HG02973 (cell line): ENCODE results near the gene PDE1C.
A peak's percentile ranks its signal among the peaks of the same experiment; 100 is the strongest.

Source experiments
- ATAC-seq: cut with Tn5 transposase; IDR thresholded peaks from one replicate; pipeline ENCODE4 v1.9.1; 2021; ENCODE audit warnings: moderate library complexity; ENCODE audit not compliant: unreplicated experiment

The PDE1C gene

GRCh38 chr7:31899356-31899927 lies 170.8 kb downstream of the PDE1C start:
- no peak for ATAC-seq

DNA sequence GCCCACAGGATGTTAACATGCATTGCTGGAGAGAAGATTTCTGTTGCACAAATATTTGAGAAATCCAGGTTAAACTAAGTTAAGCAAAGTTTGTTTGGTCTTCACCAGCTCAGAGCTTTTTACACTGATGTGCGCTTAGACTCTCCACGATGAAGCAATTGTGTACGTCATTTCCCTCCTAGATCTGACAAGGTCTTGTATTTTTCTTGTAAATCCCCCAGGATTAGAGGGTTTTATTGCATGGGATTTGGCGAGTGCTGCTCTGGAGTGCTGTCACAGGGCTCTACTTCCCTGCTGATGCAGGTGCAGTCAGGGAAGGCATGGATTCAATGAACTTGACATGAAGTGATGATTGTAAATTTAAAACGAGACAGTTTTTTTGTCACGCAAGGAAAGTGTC lies 173.3 kb downstream of the PDE1C start:
- ATAC-seq = no peak

- ATAC-seq = no peak
Measured at GRCh38 chr7:31894308-31894707, 175.9 kb downstream of the PDE1C start.

GRCh38 chr7:31893365-31893764 lies 176.8 kb downstream of the PDE1C start:
- ATAC-seq = peak; percentile 36

GRCh38 chr7:31892099-31892829 lies 177.9 kb downstream of the PDE1C start:
- ATAC-seq = peak; percentile 84

DNA sequence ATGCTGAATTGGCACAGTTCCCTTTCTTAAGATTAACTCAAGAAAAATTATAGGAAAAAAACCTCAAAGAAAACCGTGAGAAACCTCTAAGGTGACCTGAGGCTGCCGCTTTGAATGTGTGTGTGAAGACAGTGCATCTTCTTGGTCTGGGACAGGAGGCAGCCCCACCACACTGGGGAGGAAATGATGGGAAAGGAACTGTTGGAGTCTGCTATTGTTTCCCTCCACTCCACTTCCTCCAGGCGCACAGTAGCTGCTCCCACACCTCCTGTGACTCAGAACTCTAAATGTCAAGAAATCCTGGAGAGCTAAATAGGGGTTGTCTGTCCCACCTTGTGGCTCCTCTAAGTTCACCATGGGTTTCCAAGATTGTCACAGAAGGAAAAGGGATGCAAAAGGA lies 179.4 kb downstream of the PDE1C start:
- ATAC-seq = no peak

DNA sequence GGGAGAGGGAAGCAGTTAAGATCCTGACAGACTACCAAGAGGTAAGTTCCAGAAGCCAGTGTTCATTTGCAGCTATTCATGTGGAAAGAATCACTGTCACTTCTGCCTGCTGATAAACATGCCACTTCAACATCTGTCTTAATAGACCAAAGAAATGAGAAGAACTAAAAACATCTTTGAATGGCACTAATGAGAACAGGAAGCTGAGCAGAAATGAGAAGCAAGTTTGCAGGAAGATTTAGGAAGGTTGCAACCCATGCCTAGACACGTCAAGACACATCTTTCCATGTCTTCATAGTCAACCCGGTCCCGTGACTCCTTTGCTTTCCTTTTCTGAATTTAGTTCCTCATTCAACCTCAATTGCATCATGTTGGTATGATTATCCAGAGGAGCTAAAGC lies 180.0 kb downstream of the PDE1C start:
- ATAC-seq = no peak

DNA sequence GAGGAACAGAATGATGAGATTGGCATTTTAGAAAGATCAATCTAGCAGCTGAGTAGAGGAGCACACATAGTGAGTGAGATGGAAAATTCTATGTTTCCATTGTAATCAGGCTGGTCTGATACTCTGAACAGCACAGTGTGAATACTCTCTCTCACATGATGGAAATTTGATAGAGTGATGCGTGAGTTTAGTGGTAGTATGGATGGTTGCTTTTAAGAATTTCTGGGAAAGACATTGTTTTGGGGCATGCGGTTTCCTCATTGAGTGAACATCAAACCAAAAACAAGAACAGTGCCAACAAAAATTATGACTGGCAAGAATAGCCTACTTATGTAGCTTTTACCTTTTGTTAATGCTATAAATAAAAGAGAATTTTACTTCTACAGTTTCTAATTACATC lies 183.2 kb downstream of the PDE1C start:
- ATAC-seq = no peak

DNA sequence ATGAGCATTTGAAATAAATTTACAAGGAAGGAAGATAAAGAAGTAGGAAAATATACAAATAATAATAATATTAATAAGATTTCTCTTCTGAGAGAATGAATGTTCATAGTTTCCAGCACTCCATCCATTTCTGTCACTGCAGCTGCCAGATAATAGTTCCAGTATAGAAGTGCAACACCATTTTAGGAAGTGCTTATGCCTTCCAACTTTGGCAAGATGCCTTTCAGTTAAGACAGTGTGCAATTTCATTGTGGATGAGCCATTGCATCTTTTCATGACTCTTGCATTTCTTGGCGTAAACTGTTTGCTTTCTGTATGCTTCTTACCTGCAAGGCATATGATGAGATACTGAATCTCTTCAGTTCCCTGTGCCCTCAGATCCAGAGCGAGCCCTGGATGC lies 185.0 kb downstream of the PDE1C start:
- no peak for ATAC-seq

- ATAC-seq = peak; percentile 92
Measured at GRCh38 chr7:31883761-31884164, 186.4 kb downstream of the PDE1C start.

DNA sequence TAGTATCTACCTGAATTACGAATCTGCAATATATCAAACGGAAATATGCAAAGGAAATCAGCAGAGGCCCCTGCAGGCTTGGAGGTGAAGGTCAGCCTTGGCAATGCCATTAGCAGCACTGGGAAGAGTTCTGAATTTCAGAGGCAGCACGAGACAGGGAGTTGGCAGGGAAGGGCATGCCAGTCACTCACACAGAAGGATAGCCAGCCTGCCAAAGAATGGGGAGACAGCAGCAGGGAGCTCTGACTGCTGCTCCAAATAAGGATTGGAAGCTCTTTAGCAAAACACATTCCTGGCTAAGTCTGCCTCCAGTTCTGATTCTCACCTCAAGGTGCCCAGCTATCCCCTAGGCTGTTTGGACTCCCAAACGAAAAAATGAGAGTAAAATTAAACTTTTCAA lies 188.0 kb downstream of the PDE1C start:
- ATAC-seq = no peak

DNA sequence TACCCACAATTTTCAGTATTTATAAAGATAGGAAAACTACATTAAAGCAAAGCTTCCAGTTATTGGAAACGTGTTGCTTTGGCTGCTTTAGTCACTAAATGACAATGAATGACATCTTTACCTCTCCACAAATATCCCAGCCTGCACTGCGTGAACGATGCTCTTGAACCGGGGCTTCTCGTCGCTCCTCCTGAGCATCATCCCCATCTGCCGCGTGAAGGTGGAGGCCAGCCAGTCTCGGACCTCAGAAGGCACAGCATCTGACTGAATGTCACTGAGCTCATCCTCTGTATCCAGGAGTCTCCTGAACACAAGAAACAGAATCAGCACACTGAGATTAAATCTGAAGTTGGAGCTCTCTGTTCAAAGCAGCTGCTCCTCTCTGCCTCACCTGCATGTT lies 191.3 kb downstream of the PDE1C start:
- no peak for ATAC-seq

GRCh38 chr7:31875424-31875823 lies 194.8 kb downstream of the PDE1C start:
- no peak for ATAC-seq

- ATAC-seq = no peak
Measured at GRCh38 chr7:31874631-31875386, 195.4 kb downstream of the PDE1C start.

GRCh38 chr7:31873816-31874597 lies 196.2 kb downstream of the PDE1C start:
- ATAC-seq = peak; percentile 83

DNA sequence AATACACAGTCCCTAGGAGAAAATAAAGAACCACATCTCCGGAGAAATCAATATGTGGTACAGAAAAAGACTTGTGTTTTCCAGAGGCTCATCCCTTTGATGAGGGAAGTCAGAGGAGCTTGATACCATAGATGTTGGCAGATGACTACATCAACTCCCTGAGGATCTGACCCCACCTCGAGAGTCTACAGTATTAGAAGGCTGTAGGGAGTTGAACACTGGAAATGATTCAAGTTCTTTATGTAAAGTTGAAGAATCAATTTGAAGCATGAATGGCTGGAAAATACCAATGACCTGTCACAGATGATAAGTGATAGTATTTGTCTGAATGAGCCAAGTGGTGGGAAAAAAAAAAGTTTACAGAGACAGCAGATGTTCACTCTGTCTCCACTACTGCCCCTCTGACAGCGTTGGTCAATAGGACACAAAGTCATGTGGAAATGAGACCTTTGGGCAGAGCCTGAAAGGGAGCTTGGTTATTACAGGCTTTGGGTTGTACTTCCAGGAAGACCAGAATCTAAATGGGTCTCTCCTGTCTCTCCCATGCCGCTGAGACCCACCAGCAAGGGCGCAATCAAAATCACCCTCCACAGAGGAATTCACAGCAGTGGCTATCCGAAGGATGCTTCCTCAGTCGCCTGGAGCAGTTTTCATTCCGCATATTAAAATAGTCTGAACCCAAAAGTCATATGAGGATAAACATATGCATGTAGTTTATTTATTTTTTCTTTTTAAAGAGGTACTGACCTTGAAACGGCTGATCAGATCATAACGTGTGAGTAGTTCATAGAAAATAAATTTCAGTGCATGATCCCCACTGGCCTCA lies 197.4 kb downstream of the PDE1C start:
- ATAC-seq = no peak

- no peak for ATAC-seq
Measured at GRCh38 chr7:31864646-31865045, 205.6 kb downstream of the PDE1C start.

DNA sequence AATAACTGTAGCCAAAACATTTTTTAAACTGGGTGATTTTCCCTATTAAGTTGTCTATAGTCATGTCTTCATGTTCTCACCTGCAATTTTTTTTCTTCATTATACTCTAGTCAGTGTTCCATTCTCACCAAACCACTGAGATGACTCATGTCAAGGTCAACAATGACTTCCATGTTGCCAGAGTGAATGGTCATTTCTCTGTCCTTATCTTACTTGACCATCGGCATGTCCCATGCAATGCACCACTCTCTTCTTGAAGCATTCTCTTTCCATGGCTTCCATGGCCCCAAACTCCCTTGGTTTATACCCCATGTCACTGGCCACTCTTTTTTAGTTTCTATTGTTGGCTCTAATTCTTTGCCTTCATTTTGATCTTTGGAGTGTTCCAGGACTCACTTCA lies 209.3 kb downstream of the PDE1C start:
- ATAC-seq = no peak

GRCh38 chr7:31858055-31858454 lies 212.2 kb downstream of the PDE1C start:
- ATAC-seq = no peak

DNA sequence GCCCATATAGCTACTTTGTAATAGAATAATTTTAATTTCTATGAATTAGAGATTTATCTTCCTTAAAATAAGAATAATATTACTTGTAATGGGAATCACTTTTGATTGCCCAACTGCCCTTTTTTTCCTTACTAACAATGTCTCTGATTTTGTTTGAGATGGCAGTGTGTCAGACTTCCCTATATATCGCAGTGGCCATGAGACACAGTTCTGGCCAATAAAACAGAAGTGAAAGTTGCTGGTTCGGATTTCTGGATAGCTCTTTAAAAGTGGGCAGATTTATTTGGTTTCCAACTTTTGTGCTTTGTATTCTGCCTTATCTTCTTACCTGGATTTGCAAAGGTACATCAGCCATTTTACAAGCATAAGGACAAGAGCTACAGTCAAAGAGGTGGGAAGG lies 213.0 kb downstream of the PDE1C start:
- no peak for ATAC-seq

- no peak for ATAC-seq
Measured at GRCh38 chr7:31856337-31856736, 213.9 kb downstream of the PDE1C start.
